ENCODE results near the gene VMP1.

Gene VMP1

GRCh38 chr17:59669411-59669810 lies 38.0 kb upstream of the VMP1 start:
- Histone ChIP-seq H3K27me3 (ENCODE audit: control insufficient read depth, low read length) (no peaks in the 10 kb centered on the region), H3K36me3 (ENCODE audit: control insufficient read depth, low read length) (peaks cover 95% of the 10 kb centered on the region), H3K27ac (ENCODE audit: low read depth, low read length) (no peak overlapping the region), H4K20me1 (ENCODE audit: control insufficient read depth, insufficient read depth, low read depth, low read length) (peaks cover 2% of the 10 kb centered on the region; the same call in 1 of the 2 replicates), H3K4me3 (ENCODE audit: low read length) (no peak overlapping the region), H3K4me2 (ENCODE audit: low read length) (no peak overlapping the region), H3K9me3 (ENCODE audit: control insufficient read depth, insufficient read depth, low read length) (no peaks in the 10 kb centered on the region), H3F3A (ENCODE audit: control insufficient read depth, insufficient read depth) (0 out of 2 replicates have a peak, but pooled peaks cover 6% of the 10 kb centered on the region), H3K4me1 (ENCODE audit: control insufficient read depth, low read length) (peaks cover 47% of the 10 kb centered on the region), H3K9me2 (replicated peaks; ENCODE audit: control insufficient read depth, low read length) (no peaks in the 10 kb centered on the region), H3K79me2 (ENCODE audit: control insufficient read depth, low read length) (peaks cover 22% of the 10 kb centered on the region)
- TF ChIP-seq CTCF (IDR thresholded peaks at IDR 0.05; ENCODE audit: low read depth, low read length, poor library complexity, severe bottlenecking) (no peak), EZH2phosphoT487 (IDR thresholded peaks at IDR 0.05; ENCODE audit: borderline replicate concordance, low read length) (no peak)

- H3K4me1 ChIP-seq (ENCODE audit: control insufficient read depth, low read length): peaks cover 52% of the 10 kb centered on the region
- no peak overlapping the region for H3K4me2 ChIP-seq (ENCODE audit: low read length)
- H3K4me3 ChIP-seq (ENCODE audit: low read length): no peak overlapping the region
- H3K27me3 ChIP-seq (ENCODE audit: control insufficient read depth, low read length): no peaks in the 10 kb centered on the region
- 0 out of 2 replicates have a peak, but pooled peaks cover 6% of the 10 kb centered on the region for H3F3A ChIP-seq (ENCODE audit: control insufficient read depth, insufficient read depth)
- H3K79me2 ChIP-seq (ENCODE audit: control insufficient read depth, low read length): peaks cover 25% of the 10 kb centered on the region
- no peaks in the 10 kb centered on the region for H3K9me2 ChIP-seq (replicated peaks; ENCODE audit: control insufficient read depth, low read length)
- no peaks in the 10 kb centered on the region for H3K9me3 ChIP-seq (ENCODE audit: control insufficient read depth, insufficient read depth, low read length)
- H4K20me1 ChIP-seq (ENCODE audit: control insufficient read depth, insufficient read depth, low read depth, low read length): peaks cover 2% of the 10 kb centered on the region; the same call in 1 of the 2 replicates
- peaks cover 95% of the 10 kb centered on the region for H3K36me3 ChIP-seq (ENCODE audit: control insufficient read depth, low read length)
- no peak for TF ChIP-seq CTCF (IDR thresholded peaks at IDR 0.05; ENCODE audit: low read depth, low read length, poor library complexity, severe bottlenecking)
- no peak for TF ChIP-seq EZH2phosphoT487 (IDR thresholded peaks at IDR 0.05; ENCODE audit: borderline replicate concordance, low read length)
- no peak overlapping the region for H3K27ac ChIP-seq (ENCODE audit: low read depth, low read length)
These were observed 37.5 kb upstream of the VMP1 start for GRCh38 chr17:59669944-59670343.

- Histone ChIP-seq H3K4me2 (ENCODE audit: low read length) (no peak overlapping the region), H3K4me1 (ENCODE audit: control insufficient read depth, low read length) (peaks cover 64% of the 10 kb centered on the region), H3F3A (ENCODE audit: control insufficient read depth, insufficient read depth) (0 out of 2 replicates have a peak, but pooled peaks cover 6% of the 10 kb centered on the region), H3K9me2 (replicated peaks; ENCODE audit: control insufficient read depth, low read length) (no peaks in the 10 kb centered on the region), H4K20me1 (ENCODE audit: control insufficient read depth, insufficient read depth, low read depth, low read length) (peaks cover 2% of the 10 kb centered on the region; the same call in 1 of the 2 replicates), H3K4me3 (ENCODE audit: low read length) (no peak overlapping the region), H3K27me3 (ENCODE audit: control insufficient read depth, low read length) (no peaks in the 10 kb centered on the region), H3K36me3 (ENCODE audit: control insufficient read depth, low read length) (peaks cover 98% of the 10 kb centered on the region), H3K27ac (ENCODE audit: low read depth, low read length) (no peak overlapping the region), H3K79me2 (ENCODE audit: control insufficient read depth, low read length) (peaks cover 36% of the 10 kb centered on the region), H3K9me3 (ENCODE audit: control insufficient read depth, insufficient read depth, low read length) (no peaks in the 10 kb centered on the region)
- TF ChIP-seq CTCF (IDR thresholded peaks at IDR 0.05; ENCODE audit: low read depth, low read length, poor library complexity, severe bottlenecking) (no peak), EZH2phosphoT487 (IDR thresholded peaks at IDR 0.05; ENCODE audit: borderline replicate concordance, low read length) (no peak)
These were observed 36.1 kb upstream of the VMP1 start for GRCh38 chr17:59671386-59671785.
